HS-5 (cell line): Measurements from ENCODE around the gene SMIM7.

ENCODE experiments used
- DNase-seq: peaks from one replicate; pipeline ENCODE4 v3.0.0-alpha.2; 2012; ENCODE audit warnings: low read depth

The SMIM7 gene

DNA sequence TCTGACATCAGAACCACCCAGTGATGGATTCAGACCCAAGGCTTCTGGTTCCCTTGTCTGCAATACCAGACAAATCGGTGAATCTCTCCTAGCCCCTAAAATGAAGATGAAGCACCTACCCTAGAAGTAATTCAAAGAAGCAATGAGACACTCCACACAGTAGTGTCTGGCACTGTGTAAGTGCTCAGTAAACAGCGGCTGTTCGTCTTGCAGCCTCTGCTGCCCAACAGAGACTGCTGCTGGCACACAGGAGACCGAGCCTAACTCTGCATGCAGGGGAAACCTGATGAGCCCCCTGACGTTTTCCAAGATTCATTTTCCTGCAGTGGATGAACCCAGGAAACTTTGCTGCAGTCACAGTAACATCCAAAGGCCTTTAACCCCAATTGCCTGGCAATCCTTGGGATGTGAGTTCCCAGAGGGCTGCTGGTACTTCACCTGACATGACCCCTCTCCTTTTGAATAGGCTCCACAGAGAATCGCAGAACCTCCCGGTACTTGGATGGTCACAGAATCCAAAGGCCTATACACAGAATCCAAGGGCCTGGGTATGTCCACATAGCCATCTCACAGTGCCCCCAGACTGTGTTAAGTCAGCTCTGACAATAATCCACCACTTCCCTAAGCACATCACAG, 38.7 kb downstream of the SMIM7 start:
- DNase-seq: no peak

DNA sequence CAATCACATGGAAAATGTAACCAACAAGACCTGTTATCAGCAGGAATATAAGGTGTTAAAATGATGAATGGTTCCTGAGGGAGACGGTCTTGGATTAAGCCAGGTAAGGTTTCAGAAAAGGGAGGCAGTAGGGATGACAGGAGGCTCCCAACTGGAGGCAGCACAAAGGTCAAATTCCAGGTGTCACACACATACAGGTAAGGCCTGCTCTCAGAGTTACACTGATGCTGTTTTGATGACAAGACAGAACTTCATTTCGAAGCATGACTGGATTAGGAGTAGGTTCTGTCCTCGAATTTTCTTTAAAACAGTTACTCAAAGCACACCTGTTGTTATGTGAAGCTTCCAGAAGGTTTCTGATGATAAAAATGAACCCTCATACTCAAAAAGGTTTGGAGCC, 39.4 kb downstream of the SMIM7 start:
- DNase-seq: no peak

DNA sequence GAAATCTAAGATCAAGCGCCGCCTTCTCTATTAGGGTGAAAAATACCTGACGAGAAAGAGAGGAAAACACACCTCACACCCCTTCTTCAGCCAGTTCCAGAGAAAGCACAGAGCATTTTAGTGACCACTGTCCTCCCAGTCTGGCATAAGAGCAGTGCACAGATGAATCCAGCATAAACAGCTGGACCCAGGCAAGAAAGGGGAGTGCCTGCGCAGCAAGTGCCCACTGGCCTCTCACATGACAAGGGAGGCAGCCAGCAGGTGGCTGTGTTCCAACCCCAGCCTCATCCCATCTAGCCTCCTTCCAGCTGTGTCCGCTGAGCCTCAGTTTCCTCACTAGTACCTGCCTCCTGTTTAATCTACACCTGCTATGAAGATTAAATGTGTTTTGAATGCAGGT, 39.9 kb downstream of the SMIM7 start:
- DNase-seq: no peak

DNA sequence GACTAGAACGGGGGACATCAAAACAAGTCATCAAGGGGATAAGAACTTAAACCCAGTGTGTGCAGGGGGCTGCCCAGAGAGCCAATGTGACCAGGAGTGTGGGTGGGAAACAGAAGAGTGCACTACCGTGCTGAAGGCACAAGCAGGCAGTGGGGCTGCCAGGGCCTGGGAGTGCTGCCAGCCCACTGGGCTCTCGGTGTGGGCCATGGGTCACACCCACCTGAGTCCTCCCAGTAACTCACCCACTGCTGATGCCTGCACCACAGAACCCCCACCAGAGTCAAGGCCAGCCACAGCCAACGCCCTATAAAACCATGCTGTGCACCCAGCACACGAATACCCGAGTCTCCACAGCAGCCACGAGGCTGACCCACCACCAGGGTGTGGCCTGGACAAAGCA, 40.5 kb downstream of the SMIM7 start:
- no peak for DNase-seq

DNA sequence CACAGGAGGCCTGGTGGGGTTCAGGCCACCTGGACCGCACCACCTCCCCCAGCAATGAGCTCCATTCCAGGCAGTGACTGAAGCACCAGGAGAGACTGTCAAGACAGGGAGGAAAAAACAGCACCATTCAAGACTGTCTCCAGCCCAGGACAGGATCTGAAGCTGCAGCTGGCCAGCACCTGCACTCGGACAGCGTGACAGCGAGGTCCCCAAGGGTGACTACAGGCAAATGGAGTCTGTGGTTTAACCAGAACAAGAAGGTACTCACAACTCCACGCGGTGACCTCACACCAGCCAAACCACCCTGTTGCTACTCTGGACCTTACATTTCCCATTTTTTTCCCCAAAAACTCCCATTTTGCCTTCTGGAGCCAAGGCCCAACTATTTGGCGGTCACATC, 41.7 kb downstream of the SMIM7 start:
- DNase-seq: no peak

DNA sequence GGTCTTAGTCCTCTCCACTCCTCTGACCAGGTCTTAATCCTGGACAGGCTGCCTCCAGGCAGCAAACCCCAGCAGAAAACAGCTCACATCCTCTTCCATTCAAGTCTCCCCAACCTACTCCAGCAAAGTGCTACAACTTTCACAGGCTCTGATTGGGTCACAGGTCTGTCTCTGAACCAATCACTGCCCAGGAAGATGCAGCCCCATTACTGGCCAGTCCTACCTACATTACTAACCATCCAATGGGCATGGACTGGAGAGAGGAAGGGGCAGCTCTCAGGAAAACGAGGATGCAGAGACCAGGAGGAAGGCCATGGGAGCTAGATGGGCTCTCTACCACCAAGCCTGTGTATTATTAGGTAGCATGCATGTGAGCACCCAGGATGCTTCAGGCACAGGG, 44.1 kb downstream of the SMIM7 start:
- no peak for DNase-seq

DNA sequence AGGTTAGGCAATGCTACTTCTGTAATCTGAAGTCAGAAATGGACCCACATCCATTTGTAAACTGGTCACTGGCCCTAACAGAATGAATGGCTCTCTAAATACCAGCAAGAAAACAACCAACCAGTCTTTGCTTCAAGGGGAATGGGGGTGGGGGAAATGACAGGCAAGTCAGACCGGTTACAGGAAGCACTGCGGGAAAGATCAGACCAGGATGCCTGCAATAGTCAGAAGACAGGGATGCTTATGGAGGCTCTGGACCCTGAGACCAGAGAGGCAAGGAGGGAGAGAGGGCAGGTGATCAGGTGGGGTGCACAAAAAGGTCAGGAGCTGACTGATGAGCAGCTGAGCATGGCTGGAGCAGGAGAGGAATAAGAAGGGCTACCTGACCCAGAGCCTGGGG, 45.0 kb downstream of the SMIM7 start:
- DNase-seq: no peak

DNA sequence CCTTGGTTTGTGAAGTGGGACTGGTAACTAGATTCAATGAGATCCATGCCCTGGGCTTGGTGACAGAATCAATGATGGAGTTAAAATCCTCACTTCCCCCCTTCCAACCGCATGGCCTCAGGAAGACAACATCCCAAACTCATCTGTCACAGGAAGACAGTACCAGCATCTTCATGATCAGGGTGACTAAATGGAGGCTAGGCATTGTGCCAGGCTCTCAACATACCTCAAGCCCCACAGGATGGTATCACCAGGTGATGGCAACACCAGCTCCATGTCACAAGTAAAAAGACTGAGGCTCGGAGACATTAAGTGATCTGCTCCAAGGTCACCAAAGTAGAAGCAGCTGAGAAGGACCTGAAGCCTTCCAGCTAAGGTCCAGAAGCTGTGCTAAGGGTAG, 46.1 kb downstream of the SMIM7 start:
- DNase-seq: no peak

DNA sequence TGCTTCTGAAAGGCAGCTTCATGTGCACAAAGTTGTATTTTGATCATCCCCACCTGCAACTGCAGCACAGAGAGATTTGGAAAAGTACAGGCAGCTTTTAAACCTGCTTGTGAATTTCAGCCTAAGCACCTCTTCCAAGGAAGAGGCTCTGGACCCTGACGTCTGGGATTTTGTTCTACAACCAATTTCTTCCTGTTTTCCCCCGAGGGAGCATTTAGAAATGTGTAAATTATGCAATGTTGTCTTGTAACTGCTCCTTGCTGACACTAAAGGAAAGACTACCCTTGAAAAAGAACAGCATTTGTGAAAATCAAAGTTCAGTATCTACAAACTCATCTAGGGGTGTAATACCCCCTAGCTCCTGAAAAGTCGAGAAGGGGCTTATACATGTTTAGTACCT, 47.3 kb downstream of the SMIM7 start:
- no peak for DNase-seq

DNA sequence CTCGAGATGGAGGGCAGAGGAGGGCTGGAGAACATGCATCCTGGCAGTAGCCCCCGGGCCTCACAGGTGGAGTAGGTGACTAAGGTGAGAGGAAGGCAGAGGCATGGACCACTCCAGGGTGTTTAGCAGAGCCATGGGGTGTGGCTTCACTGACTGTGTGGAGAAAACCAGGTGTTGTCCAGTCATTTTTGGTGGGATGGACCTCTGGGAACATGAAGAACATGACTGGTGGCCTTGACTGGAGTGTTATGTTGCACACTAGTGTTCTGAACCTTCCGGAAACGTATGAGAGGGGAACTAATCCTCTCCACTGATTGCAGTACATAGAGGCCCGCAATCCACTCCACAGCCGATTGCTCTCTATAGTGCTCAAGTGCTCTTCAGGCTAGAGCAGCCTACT, 48.8 kb downstream of the SMIM7 start:
- no peak for DNase-seq

DNA sequence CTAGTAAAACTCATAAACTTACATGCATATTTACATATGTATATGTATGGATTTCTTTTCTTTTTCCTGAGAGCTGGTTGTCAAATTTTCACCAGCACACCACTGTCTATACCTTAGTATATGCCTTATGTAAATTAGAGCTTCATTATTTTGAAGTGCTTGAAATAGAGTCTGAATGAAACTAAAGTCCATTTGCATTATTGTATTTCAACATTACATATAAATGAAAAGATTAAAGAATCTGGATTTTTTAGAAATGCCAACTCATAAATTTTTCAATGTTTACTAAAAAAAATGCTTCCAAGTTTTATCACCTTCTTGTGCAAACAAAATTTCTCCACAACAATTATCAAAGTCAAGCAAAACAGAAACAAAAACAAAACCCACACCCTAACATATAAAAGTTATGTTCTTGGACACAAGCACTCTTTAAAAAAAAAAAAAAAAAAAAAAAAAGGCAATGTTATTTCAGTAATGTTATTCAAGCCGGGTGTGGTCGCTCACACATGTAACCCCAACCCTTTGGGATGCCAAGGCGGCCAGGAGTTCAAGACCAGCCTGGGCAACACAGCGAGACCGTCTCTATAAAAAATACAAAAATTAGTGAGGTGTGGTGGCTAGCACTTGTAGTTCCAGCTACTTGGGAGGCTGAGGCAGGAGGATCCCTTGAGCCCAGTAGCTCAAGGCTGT, 50.3 kb downstream of the SMIM7 start:
- no peak for DNase-seq

DNA sequence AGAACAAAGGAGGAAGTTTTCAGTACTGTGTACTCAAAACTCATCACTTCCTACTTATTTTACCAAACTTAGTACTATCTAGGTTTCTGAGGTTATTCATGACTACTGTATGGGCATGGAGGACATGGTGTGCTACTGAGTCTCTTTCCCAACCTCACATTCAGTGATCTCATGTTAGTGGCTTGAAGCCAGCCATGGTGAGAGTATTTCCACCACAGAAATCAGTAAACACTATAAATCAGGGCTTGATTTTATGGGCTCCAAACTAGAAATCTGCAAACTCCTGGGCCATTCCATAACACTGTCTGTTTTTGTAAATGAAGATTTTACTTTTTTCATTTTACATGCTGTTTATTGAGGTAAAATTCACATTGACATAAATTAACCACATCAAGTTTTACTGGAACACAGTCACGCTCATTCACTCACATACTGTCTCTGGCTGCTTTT, 51.6 kb downstream of the SMIM7 start:
- peak; percentile 29 for DNase-seq

DNA sequence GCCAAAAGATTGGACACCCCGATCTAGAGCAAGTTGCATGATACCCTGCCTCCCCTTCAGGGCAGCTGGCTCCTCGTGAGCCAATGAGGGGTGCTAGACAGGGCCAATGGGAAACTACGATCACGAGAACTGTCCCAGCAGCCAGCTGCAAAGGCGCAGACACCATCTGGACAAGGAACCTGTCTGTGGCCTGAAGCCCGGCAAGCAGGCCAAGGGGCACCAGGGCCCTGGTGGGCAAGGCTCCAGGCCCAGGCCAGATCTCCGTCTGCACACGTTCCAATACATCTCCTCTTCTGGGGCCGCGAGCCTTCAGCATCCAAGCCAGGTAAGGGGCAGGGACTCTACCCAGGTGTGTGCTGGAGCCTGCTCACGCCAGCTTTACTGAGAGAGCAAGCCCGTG, 52.1 kb downstream of the SMIM7 start:
- no peak for DNase-seq

DNA sequence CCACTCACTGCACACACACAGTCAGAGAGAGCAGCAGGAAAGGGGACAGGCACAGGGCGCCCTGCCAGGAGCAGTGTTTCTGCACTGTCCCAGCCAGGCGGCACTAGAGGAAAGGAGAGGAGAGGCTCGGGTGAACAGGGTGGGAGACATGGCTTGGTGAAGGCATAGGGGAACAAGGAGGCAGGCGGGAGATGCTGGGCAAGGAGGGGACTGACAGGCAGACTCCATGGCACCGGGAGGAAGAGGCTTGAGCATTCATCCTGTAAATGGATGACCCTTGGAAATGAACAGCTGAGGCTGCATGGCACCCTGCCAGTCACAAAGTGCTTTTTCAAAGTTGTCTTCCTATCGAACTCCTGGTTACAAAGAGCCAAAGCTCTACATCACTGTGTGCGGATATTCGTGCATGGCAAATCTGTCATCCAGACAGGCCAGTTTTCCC, 54.4 kb downstream of the SMIM7 start:
- DNase-seq: no peak

DNA sequence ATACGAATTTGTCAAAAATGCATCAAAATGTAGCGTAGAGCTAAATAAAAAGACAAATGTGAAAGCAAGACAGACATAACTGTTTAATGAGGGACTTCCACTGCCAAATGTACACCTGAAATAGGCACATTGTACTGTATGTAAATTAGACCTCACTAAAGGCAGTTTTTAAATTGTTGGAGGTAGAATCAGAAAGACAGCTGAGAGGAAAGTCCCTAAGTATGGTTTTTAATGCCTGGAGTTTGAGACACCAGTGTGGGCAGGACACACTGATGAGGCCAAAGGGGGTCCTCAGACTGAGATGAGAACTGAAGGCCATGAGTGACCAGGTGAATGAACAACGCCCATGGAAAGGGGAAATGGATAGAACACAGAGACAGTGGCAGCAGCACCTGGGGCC, 54.8 kb downstream of the SMIM7 start:
- no peak for DNase-seq

DNA sequence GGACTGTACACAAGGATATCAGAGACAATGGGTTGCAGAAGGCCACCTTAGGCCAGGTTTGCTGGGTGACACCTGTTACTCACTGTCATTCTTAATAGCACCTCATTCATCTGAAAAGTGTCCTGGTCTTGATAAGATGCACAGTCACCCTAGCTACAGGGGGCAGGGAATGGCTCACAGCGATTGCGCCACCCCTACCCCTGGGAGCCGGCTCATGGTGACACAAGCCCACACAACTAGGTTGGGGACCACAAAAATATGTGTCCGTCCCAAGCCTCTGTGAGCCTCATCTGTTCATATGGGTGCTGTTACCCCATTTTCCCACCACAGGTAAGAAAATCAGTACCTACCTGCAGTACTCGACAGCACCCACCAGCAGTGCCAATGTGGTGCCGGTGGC, 55.3 kb downstream of the SMIM7 start:
- no peak for DNase-seq

DNA sequence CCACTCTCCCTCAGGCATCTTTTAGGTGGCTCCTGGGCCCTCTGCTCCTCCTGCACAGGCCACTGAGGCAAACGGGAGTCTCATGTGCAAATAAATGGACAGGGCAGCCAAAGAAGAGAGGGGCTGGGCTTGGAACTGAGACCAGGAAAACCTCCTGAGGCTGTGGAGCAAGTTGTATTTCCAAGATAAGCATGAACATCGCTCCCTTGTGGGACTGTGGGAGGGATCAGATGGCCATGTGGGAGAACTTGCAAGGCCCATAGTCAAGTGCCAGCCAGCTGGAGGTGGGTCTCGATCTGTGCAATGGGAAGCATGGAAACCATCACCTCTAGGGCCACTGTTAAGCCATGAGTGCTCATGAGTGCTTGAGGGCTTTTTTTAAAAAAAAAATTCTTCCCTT, 56.9 kb downstream of the SMIM7 start:
- DNase-seq: no peak

DNA sequence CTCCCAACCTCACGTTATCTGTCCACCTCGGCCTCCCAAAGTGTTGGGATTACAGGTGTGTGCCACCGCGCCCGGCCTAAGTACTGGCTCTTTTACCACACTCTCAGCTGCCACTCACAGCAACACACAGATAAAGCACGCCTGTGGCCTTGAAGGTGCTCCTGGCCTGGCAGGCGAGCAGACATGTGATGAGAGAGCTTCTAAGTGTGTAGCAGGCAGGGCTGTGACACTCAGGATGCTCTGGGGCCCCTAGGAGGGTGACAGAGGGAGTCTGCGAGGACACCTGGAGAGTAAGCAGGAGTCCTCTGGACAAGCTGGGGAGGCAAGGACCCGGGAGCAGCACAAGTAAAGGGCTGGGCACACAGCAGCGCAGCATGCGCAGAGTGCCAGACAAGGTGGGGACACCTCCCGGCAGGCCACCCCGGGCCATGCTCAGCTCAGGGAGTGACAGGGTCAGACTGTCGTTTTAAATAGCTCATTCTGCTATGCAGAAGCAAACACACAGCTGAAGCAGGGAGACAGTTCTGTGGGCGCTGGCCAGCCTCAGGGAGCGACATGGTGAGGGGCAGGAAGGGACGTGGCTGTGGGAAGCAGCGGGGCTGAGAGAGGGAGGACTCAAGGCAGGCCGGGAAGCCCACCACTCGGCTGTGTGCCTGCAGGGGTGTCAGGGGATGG, 58.4 kb downstream of the SMIM7 start:
- no peak for DNase-seq

DNA sequence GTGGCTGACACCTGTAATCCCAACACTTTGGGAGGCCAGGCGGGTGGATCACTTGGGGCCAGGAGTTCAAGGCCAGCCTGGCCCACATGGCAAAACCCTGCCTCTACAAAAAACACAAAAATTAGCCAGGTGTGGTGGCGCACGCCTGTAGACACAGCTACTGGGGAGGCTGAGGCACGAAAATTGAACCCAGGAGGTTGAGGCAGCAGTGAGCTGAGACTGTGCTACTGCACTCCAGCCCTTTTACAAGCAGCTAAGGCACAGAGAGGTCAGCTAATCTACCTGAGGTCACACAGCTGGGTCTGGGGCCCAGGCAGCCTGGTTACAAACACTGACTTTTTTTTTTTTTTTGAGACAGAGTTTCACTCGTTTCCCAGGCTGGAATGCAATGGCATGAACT, 59.1 kb downstream of the SMIM7 start:
- no peak for DNase-seq

DNA sequence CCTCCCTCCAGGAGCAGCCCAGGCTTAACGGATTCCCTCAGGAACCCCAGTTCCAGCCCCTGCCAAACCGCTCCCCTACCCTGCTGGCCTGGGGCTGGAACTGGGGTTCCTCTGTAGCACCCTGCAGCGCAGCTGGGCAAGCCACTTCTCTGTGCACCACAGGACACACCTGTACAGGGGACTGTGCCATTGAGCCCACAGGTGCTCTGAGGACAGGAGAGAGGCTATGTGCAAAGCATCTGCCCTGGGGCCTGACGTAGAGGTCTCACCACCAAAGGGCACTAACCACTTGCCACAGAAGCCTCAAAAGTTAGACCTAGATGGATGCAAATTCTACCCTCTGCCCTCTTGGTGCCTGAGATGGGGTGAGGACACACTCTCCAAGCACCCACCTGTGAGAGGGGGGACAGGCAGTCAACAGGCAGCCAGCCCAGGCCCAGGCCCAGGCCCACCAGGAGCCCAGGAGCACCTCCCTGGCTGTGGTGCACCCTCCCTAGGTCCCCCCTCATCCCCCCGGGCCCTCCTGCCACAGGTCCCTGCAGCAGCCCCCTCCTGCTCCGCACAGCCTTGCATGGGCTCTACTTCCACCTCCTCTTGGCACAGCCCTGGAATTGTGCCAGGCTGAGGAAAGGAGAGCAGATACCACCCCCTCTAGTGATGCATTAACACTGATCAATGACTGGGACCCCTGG, 60.1 kb downstream of the SMIM7 start:
- DNase-seq: no peak

DNA sequence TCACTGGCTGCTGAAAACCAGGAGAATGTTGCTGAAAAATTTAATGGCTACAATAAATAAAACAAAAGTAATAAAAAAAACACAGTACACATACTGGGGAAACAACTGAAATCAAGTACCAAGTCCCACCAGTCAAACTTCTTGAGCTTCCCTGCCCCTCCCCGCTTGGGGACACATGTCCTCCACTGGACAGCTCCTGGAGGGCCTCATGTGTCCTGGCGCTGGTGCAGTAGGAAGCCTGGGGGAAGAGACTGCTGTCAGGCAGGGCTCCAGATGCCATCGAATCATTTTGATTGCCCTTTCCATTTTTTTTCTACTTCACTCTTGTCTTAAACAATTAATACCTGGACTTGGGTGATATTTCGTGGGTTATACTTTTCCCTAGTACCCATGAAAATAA, 61.1 kb downstream of the SMIM7 start:
- no peak for DNase-seq

DNA sequence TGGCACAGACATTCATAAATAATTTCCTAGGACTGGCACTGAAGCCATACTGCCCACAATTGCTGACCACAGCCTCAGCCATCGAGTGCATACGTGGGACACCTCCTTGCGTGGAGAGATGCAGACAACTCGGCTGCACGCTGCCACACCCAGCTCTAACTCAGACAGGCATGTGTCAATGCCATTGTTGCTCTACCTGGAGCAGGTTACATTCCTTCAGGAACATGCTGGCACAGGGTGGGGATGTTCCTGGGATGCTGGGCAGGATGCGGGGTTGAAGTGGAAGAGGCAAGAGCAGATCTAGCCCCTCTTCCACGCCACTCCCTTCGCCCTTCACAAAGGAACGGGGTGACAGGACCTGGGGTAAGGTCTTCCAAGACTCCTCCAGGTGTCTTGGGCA, 63.5 kb downstream of the SMIM7 start:
- no peak for DNase-seq
